GM23338 (cell line): ENCODE results near the gene SCO1. TPM values are rescaled to one million over a fixed set of nuclear protein-coding genes. Genes with fewer than 3 reads are reported as not detected.

Experiments used
- ATAC-seq: fragments of 200-7000 bp; cut with Tn5 transposase; 3 replicates; pipeline ENCODE4 v1.9.1; 2020
- DNase-seq: peaks from one replicate; pipeline ENCODE4 v3.0.0-alpha.2; 2015; ENCODE audit warnings: low spot score
- H2AFZ ChIP-seq: fragments of 200-600 bp; sonication (generic); 2 replicates; pipeline ENCODE4 v1.8.0; 2016; ENCODE audit warnings: antibody characterized with exemption, mild to moderate bottlenecking, moderate library complexity
- H3F3A ChIP-seq: fragments of 200-600 bp; sonication (generic); replicated peaks from 2 replicates; pipeline ENCODE4 v1.8.0; 2017; ENCODE audit warnings: antibody characterized with exemption, mixed run types, low read depth
- H3K27ac ChIP-seq: fragments of 200-600 bp; sonication (generic); 2 replicates; pipeline ENCODE4 v1.6.1; 2016; ENCODE audit warnings: low read depth
- H3K27me3 ChIP-seq: fragments of 200-600 bp; sonication (generic); 2 replicates; pipeline ENCODE4 v1.8.0; 2016; ENCODE audit warnings: mild to moderate bottlenecking, mixed run types, moderate library complexity; ENCODE audit not compliant: insufficient read depth
- H3K36me3 ChIP-seq: fragments of 200-600 bp; sonication (generic); 2 replicates; pipeline ENCODE4 v1.8.0; 2016; ENCODE audit warnings: mild to moderate bottlenecking; ENCODE audit not compliant: insufficient read depth
- H3K4me1 ChIP-seq: fragments of 200-600 bp; sonication (generic); 2 replicates; pipeline ENCODE4 v1.8.0; 2016; ENCODE audit warnings: mild to moderate bottlenecking, moderate library complexity; ENCODE audit not compliant: insufficient read depth
- H3K4me2 ChIP-seq: fragments of 200-600 bp; sonication (generic); 2 replicates; pipeline ENCODE4 v1.7.1; 2017; ENCODE audit warnings: mixed run types
- H3K4me3 ChIP-seq: fragments of 200-600 bp; sonication (generic); 2 replicates; pipeline ENCODE4 v1.6.1; 2016; ENCODE audit warnings: mixed run types
- H3K79me2 ChIP-seq: fragments of 200-600 bp; sonication (generic); replicated peaks from 2 replicates; pipeline ENCODE4 v1.8.0; 2017; ENCODE audit warnings: mild to moderate bottlenecking; ENCODE audit not compliant: insufficient read depth
- H3K9me2 ChIP-seq: fragments of 200-600 bp; sonication (generic); 2 replicates; pipeline ENCODE4 v1.8.0; 2017; ENCODE audit not compliant: insufficient read depth
- H4K20me1 ChIP-seq: fragments of 200-600 bp; sonication (generic); replicated peaks from 2 replicates; pipeline ENCODE4 v1.8.0; 2017; ENCODE audit warnings: mild to moderate bottlenecking; ENCODE audit not compliant: insufficient read depth
- H3K27ac Mint-ChIP-seq: 2 replicates; pipeline ENCODE4 v1.8.0; 2020; ENCODE audit warnings: inconsistent platforms, mild to moderate bottlenecking, moderate library complexity, mixed read lengths
- H3K27me3 Mint-ChIP-seq: 3 replicates; pipeline ENCODE4 v1.8.0; 2022; ENCODE audit warnings: low read depth, mild to moderate bottlenecking, moderate library complexity, mixed read lengths, inconsistent platforms; ENCODE audit not compliant: insufficient read depth, poor library complexity
- H3K36me3 Mint-ChIP-seq: 3 replicates; pipeline ENCODE4 v1.8.0; 2021; ENCODE audit warnings: low read depth, mild to moderate bottlenecking, inconsistent platforms, moderate library complexity, mixed read lengths
- H3K4me1 Mint-ChIP-seq: 3 replicates; pipeline ENCODE4 v1.8.0; 2020; ENCODE audit warnings: mild to moderate bottlenecking, inconsistent platforms, mixed read lengths
- H3K4me3 Mint-ChIP-seq: 3 replicates; pipeline ENCODE4 v1.8.0; 2021; ENCODE audit warnings: moderate library complexity, mild to moderate bottlenecking, inconsistent platforms, mixed read lengths
- H3K9me3 Mint-ChIP-seq: 3 replicates; pipeline ENCODE4 v1.8.0; 2020; ENCODE audit warnings: moderate library complexity, mild to moderate bottlenecking, inconsistent platforms, mixed read lengths
- CREB1 ChIP-seq: fragments of 250-450 bp; sonication (Bioruptor Pico); IDR thresholded peaks from 2 replicates; pipeline ENCODE4 v1.5.0; 2020; ENCODE audit warnings: low read depth, mild to moderate bottlenecking, moderate library complexity
- EZH2 ChIP-seq: fragments of 200-600 bp; sonication (generic); IDR thresholded peaks from one replicate; pipeline ENCODE4 v1.8.0; 2017; ENCODE audit warnings: antibody characterized with exemption, mild to moderate bottlenecking, low read depth; ENCODE audit not compliant: unreplicated experiment
- JUNB ChIP-seq: IDR thresholded peaks from one replicate; pipeline ENCODE4 v1.6.1; 2016; ENCODE audit warnings: antibody characterized with exemption; ENCODE audit not compliant: unreplicated experiment
- NANOG ChIP-seq: IDR thresholded peaks from 2 replicates; pipeline ENCODE4 v1.6.1; 2016; ENCODE audit warnings: antibody characterized with exemption, borderline replicate concordance
- POLR2AphosphoS5 ChIP-seq: IDR thresholded peaks from 2 replicates; pipeline ENCODE4 v1.6.1; 2016; ENCODE audit warnings: antibody characterized with exemption, low read depth
- STAT1 ChIP-seq: IDR thresholded peaks from one replicate; pipeline ENCODE4 v1.6.1; 2016; ENCODE audit warnings: antibody characterized with exemption; ENCODE audit not compliant: unreplicated experiment
- ZNF114 ChIP-seq: fragments of 250-450 bp; sonication (Bioruptor Pico); IDR thresholded peaks from 2 replicates; pipeline ENCODE4 v1.5.0; 2020; ENCODE audit warnings: mild to moderate bottlenecking, moderate library complexity
- polyA plus RNA-seq: library from polyadenylated mRNA; unstranded; fragments of >200 nt; fragmentation: Nextera tagmentation; extraction: Ambion mirVana; gene quantifications from 2 replicates; pipeline ENCODE4 v1.2.1, GENCODE V29; 2016
- total RNA-seq: library from RNA; depleted of rRNA; stranded (reverse); fragments of >200 nt; shearing (Covaris generic); gene quantifications from 2 replicates; pipeline ENCODE4 v1.2.3, GENCODE V29; 2014
- TF ChIP-seq, protein P1 (sequence below): fragments of 250-450 bp; sonication (Bioruptor Pico); IDR thresholded peaks from 2 replicates; pipeline ENCODE4 v1.5.0; 2020; ENCODE audit warnings: mild to moderate bottlenecking, moderate library complexity
- TF ChIP-seq, protein P2 (sequence below): IDR thresholded peaks from 2 replicates; pipeline ENCODE4 v1.6.1; 2016; ENCODE audit warnings: antibody characterized with exemption
- TF ChIP-seq, protein P3 (sequence below): IDR thresholded peaks from one replicate; pipeline ENCODE4 v1.6.1; 2018; ENCODE audit warnings: antibody characterized with exemption; ENCODE audit not compliant: unreplicated experiment

The SCO1 gene
- total and polyA plus RNA-seq, 2 experiments from 2014 or later = 43.9 to 72.5 TPM

DNA sequence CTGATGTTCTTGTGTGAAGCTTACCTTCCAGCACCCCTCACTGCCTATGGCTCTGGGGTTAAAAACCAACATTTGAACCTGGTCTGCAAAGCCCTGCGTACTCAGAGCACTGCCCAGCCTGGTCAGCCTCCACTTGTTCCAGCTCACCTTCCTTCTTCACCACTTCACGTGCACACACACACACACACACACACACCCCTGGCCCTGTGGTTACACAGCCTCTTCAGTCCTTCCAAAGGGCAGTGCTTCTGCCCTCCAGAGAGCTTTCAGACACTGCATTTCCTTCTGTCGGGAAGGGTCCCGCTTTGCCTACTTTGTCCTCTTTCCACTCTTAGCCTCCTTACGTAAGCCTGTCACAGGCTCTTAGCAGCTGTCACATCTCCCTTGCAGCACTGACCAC lies 42.1 kb upstream of the SCO1 start (continued):
- TF ChIP-seq, protein P1, sequence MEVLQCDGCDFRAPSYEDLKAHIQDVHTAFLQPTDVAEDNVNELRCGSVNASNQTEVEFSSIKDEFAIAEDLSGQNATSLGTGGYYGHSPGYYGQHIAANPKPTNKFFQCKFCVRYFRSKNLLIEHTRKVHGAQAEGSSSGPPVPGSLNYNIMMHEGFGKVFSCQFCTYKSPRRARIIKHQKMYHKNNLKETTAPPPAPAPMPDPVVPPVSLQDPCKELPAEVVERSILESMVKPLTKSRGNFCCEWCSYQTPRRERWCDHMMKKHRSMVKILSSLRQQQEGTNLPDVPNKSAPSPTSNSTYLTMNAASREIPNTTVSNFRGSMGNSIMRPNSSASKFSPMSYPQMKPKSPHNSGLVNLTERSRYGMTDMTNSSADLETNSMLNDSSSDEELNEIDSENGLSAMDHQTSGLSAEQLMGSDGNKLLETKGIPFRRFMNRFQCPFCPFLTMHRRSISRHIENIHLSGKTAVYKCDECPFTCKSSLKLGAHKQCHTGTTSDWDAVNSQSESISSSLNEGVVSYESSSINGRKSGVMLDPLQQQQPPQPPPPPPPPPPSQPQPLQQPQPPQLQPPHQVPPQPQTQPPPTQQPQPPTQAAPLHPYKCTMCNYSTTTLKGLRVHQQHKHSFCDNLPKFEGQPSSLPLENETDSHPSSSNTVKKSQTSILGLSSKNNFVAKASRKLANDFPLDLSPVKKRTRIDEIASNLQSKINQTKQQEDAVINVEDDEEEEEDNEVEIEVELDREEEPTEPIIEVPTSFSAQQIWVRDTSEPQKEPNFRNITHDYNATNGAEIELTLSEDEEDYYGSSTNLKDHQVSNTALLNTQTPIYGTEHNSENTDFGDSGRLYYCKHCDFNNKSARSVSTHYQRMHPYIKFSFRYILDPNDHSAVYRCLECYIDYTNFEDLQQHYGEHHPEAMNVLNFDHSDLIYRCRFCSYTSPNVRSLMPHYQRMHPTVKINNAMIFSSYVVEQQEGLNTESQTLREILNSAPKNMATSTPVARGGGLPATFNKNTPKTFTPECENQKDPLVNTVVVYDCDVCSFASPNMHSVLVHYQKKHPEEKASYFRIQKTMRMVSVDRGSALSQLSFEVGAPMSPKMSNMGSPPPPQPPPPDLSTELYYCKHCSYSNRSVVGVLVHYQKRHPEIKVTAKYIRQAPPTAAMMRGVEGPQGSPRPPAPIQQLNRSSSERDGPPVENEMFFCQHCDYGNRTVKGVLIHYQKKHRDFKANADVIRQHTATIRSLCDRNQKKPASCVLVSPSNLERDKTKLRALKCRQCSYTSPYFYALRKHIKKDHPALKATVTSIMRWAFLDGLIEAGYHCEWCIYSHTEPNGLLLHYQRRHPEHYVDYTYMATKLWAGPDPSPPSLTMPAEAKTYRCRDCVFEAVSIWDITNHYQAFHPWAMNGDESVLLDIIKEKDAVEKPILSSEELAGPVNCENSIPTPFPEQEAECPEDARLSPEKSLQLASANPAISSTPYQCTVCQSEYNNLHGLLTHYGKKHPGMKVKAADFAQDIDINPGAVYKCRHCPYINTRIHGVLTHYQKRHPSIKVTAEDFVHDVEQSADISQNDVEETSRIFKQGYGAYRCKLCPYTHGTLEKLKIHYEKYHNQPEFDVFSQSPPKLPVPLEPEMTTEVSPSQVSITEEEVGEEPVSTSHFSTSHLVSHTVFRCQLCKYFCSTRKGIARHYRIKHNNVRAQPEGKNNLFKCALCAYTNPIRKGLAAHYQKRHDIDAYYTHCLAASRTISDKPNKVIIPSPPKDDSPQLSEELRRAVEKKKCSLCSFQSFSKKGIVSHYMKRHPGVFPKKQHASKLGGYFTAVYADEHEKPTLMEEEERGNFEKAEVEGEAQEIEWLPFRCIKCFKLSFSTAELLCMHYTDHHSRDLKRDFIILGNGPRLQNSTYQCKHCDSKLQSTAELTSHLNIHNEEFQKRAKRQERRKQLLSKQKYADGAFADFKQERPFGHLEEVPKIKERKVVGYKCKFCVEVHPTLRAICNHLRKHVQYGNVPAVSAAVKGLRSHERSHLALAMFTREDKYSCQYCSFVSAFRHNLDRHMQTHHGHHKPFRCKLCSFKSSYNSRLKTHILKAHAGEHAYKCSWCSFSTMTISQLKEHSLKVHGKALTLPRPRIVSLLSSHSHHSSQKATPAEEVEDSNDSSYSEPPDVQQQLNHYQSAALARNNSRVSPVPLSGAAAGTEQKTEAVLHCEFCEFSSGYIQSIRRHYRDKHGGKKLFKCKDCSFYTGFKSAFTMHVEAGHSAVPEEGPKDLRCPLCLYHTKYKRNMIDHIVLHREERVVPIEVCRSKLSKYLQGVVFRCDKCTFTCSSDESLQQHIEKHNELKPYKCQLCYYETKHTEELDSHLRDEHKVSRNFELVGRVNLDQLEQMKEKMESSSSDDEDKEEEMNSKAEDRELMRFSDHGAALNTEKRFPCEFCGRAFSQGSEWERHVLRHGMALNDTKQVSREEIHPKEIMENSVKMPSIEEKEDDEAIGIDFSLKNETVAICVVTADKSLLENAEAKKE (CRISPR knock-in tag) = no peak
- TF ChIP-seq CREB1 (CRISPR knock-in tag) (no peak), NANOG (no peak), ZNF114 (CRISPR knock-in tag) (no peak), EZH2 (no peak), POLR2AphosphoS5 (no peak), STAT1 (no peak)
- TF ChIP-seq, protein P2, sequence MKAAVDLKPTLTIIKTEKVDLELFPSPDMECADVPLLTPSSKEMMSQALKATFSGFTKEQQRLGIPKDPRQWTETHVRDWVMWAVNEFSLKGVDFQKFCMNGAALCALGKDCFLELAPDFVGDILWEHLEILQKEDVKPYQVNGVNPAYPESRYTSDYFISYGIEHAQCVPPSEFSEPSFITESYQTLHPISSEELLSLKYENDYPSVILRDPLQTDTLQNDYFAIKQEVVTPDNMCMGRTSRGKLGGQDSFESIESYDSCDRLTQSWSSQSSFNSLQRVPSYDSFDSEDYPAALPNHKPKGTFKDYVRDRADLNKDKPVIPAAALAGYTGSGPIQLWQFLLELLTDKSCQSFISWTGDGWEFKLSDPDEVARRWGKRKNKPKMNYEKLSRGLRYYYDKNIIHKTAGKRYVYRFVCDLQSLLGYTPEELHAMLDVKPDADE = no peak

DNA sequence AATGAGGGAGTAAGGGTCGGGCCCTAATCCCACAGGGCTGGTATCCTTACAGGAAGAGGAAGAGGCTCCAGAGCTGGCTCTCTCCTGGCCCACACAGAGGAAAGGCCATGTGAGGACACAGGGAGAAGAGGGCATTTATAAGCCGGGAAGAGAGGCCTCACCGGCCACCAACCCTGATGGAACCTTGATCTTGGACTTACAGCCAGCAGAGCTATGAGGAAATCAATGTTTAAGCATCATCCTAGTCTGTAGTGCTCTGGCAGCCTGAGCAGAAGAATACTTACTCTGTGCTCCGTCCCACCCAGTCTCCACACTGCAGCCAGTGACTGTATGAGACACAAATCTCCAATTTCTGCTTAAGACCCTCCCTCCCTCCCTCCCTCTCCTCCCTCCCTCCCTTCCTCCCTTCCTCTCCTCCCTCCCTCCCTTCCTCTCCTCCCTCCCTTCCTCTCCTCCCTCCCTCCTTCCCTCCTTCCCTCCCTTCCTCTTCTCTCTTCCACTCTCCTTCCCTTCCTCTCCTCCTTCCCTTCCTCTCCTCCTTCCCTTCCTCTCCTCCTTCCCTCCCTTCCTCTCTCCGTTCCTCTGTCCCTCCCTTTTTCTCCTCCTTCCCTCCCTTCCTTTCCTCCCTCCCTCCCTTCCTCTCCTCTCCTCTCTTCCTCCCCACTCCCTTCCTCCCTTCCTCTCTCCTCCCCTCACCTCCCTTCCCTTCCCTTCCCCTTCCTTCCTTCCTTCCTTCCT lies 41.4 kb upstream of the SCO1 start:
- no peak overlapping the region for H3K27ac Mint-ChIP-seq
- H2AFZ ChIP-seq = no peak overlapping the region
- H3K4me3 ChIP-seq = no peak overlapping the region
- no peak for DNase-seq
- no peaks in the 10 kb centered on the region for H3K79me2 ChIP-seq
- H3K9me3 Mint-ChIP-seq = no peaks in the 10 kb centered on the region
- H3K36me3 Mint-ChIP-seq = no peaks in the 10 kb centered on the region; the same call in 2 of the 3 replicates
- H4K20me1 ChIP-seq = no peaks in the 10 kb centered on the region
- no peaks in the 10 kb centered on the region for H3F3A ChIP-seq
- H3K27ac ChIP-seq = no peak overlapping the region
- no peak overlapping the region for H3K4me2 ChIP-seq
- no peaks in the 10 kb centered on the region; the same call in 1 of the 2 replicates for H3K4me1 ChIP-seq
- H3K27me3 Mint-ChIP-seq = peaks cover 9% of the 10 kb centered on the region
- no peaks in the 10 kb centered on the region for H3K9me2 ChIP-seq
- peaks cover 17% of the 10 kb centered on the region for H3K4me1 Mint-ChIP-seq
- H3K36me3 ChIP-seq = no peaks in the 10 kb centered on the region
- no peak for ATAC-seq
- no peak overlapping the region for H3K4me3 Mint-ChIP-seq
- H3K27me3 ChIP-seq = no peaks in the 10 kb centered on the region
- TF ChIP-seq NANOG = no peak
- TF ChIP-seq, protein P3, sequence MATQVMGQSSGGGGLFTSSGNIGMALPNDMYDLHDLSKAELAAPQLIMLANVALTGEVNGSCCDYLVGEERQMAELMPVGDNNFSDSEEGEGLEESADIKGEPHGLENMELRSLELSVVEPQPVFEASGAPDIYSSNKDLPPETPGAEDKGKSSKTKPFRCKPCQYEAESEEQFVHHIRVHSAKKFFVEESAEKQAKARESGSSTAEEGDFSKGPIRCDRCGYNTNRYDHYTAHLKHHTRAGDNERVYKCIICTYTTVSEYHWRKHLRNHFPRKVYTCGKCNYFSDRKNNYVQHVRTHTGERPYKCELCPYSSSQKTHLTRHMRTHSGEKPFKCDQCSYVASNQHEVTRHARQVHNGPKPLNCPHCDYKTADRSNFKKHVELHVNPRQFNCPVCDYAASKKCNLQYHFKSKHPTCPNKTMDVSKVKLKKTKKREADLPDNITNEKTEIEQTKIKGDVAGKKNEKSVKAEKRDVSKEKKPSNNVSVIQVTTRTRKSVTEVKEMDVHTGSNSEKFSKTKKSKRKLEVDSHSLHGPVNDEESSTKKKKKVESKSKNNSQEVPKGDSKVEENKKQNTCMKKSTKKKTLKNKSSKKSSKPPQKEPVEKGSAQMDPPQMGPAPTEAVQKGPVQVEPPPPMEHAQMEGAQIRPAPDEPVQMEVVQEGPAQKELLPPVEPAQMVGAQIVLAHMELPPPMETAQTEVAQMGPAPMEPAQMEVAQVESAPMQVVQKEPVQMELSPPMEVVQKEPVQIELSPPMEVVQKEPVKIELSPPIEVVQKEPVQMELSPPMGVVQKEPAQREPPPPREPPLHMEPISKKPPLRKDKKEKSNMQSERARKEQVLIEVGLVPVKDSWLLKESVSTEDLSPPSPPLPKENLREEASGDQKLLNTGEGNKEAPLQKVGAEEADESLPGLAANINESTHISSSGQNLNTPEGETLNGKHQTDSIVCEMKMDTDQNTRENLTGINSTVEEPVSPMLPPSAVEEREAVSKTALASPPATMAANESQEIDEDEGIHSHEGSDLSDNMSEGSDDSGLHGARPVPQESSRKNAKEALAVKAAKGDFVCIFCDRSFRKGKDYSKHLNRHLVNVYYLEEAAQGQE = no peak
- no peak for TF ChIP-seq CREB1 (CRISPR knock-in tag)
- no peak for TF ChIP-seq JUNB
- no peak for TF ChIP-seq EZH2
